Upper lobe of left lung (tissue), 6 donors: ENCODE results near the gene KLK1. TPM values are rescaled to one million over a fixed set of nuclear protein-coding genes. Genes with fewer than 3 reads are reported as not detected.

Experiments used
- ATAC-seq, 2 donors: fragments of 200-7000 bp; cut with Tn5 transposase; one replicate each; pipeline ENCODE4 v1.9.1; 2022; ENCODE audit warnings: mild to moderate bottlenecking in 2 of 2, moderate library complexity in 2 of 2; ENCODE audit not compliant: low FRiP score in 2 of 2
- DNase-seq, 2 donors: peaks; one replicate each; pipeline ENCODE4 v3.0.0-alpha.2; 2019 to 2020
- H3K27ac ChIP-seq, 4 donors: fragments of 200-600 bp; sonication (generic); one replicate each; pipeline ENCODE4 v1.5.1; 2016 to 2019
- H3K27me3 ChIP-seq, 4 donors: fragments of 200-600 bp; sonication (generic); one replicate each; pipeline ENCODE4 v1.5.1; 2017 to 2019
- H3K36me3 ChIP-seq, 4 donors: fragments of 200-600 bp; sonication (generic); one replicate each; pipeline ENCODE4 v1.5.1; 2016 to 2019
- H3K4me1 ChIP-seq, 4 donors: fragments of 200-600 bp; sonication (generic); one replicate each; pipeline ENCODE4 v1.5.1; 2018 to 2019
- H3K4me3 ChIP-seq, 4 donors: fragments of 200-600 bp; sonication (generic); one replicate each; pipeline ENCODE4 v1.5.1; 2017 to 2019; ENCODE audit warnings: mild to moderate bottlenecking in 2 of 4, moderate library complexity in 1 of 4
- H3K9me3 ChIP-seq, 4 donors: fragments of 200-600 bp; sonication (generic); one replicate each; pipeline ENCODE4 v1.5.1; 2018 to 2019
- CTCF ChIP-seq, 6 experiments: fragments of 450-650 bp in 4 of 6; fragments of 200-600 bp in 2 of 6; sonication (generic) in 2 of 6; IDR thresholded peaks; one replicate each; pipeline ENCODE4 v1.5.1; 2016 to 2019; ENCODE audit warnings: antibody characterized with exemption in 6 of 6
- EP300 ChIP-seq, 4 donors: sonication (generic); formaldehyde crosslinking; IDR thresholded peaks; one replicate each; pipeline ENCODE4 v1.5.1; 2017; ENCODE audit warnings: antibody characterized with exemption in 4 of 4, control low read depth in 2 of 4
- POLR2A ChIP-seq, 4 donors: fragments of 450-650 bp; IDR thresholded peaks; one replicate each; pipeline ENCODE4 v1.5.1; 2016 to 2017; ENCODE audit warnings: antibody characterized with exemption in 4 of 4, mild to moderate bottlenecking in 2 of 4
- POLR2AphosphoS5 ChIP-seq, 2 donors: sonication (generic); formaldehyde crosslinking; IDR thresholded peaks; one replicate each; pipeline ENCODE4 v1.5.1; 2017; ENCODE audit warnings: antibody characterized with exemption in 2 of 2
- WGBS, 2 donors: methylation state at CpG; one replicate each; pipeline ENCODE4 v1.1.5; 2017 to 2018; 5-methylcytosine and 5-hydroxymethylcytosine counted together
- total RNA-seq, 6 donors: library from RNA; depleted of rRNA in 4 of 6; stranded (reverse); fragments of >200 nt in 4 of 6; gene quantifications; one replicate each; pipeline versions ENCODE4 v1.1.0 to v1.2.1, GENCODE V29; 2016 to 2021
- donor health status: DM: no; HTN: no; CAD: no; lungs with moderate emphysema.
- donor health status: DM: no; HTN: yes; CAD: no; lungs with severe emphysema.

Gene KLK1
- total RNA-seq, 6 donors from 2014 or later: 1.3 to 3.3 (median 2.0) TPM; not detected in 3

GRCh38 chr19:50798659-50799546 is 24.7 kb downstream of the KLK1 start:
- 83 to 89% methylated on average over 13 to 14 of the region's 21 CpGs for WGBS, 2 donors
- TF ChIP-seq POLR2AphosphoS5 (IDR thresholded peaks at IDR 0.05): no peak
- TF ChIP-seq CTCF (IDR thresholded peaks at IDR 0.05): no peak
- no peak for TF ChIP-seq EP300 (IDR thresholded peaks at IDR 0.05)
- TF ChIP-seq POLR2A (IDR thresholded peaks at IDR 0.05): no peak
- no peak overlapping the region for H3K4me3 ChIP-seq
- H3K27me3 ChIP-seq: no peaks in the 10 kb centered on the region
- H3K27ac ChIP-seq: no peak overlapping the region
- ATAC-seq: no peak
- no peaks in the 10 kb centered on the region for H3K9me3 ChIP-seq
- DNase-seq: no peak
- H3K4me1 ChIP-seq: peaks cover 13 to 15% (median 14%) of the 10 kb centered on the region in 4 donors
- H3K36me3 ChIP-seq: peaks cover 13 to 51% (median 33%) of the 10 kb centered on the region in 4 donors

- H3K27me3 ChIP-seq: no peaks in the 10 kb centered on the region
- peaks cover 13 to 51% (median 33%) of the 10 kb centered on the region in 4 donors for H3K36me3 ChIP-seq
- no peaks in the 10 kb centered on the region for H3K9me3 ChIP-seq
- peaks cover 4 to 7% (median 5%) of the 10 kb centered on the region in 4 donors for H3K4me1 ChIP-seq
- H3K27ac ChIP-seq: no peak overlapping the region
- peak in 1 of 2 donors; percentile 75 for DNase-seq
- no peak for TF ChIP-seq EP300 (IDR thresholded peaks at IDR 0.05)
- TF ChIP-seq CTCF (IDR thresholded peaks at IDR 0.05): no peak
- TF ChIP-seq POLR2A (IDR thresholded peaks at IDR 0.05): no peak
- TF ChIP-seq POLR2AphosphoS5 (IDR thresholded peaks at IDR 0.05): no peak
- no peak overlapping the region for H3K4me3 ChIP-seq
- 85 to 95% methylated on average over 6 to 11 of the region's 18 CpGs for WGBS, 2 donors
- no peak for ATAC-seq
Observed at GRCh38 chr19:50797781-50798658, 25.6 kb downstream of the KLK1 start.

GRCh38 chr19:50797429-50797780 is 26.2 kb downstream of the KLK1 start:
- Histone ChIP-seq H3K36me3 (peaks cover 13 to 51% (median 33%) of the 10 kb centered on the region in 4 donors), H3K27ac (no peak overlapping the region), H3K9me3 (no peaks in the 10 kb centered on the region), H3K4me1 (peaks cover 0 to under 1% (median 0%) of the 10 kb centered on the region in 4 donors), H3K4me3 (no peak overlapping the region), H3K27me3 (no peaks in the 10 kb centered on the region)
- WGBS, 2 donors: 80 to 92% methylated on average over 7 of the region's 7 CpGs
- ATAC-seq (no peak), DNase-seq (no peak)
- TF ChIP-seq EP300 (IDR thresholded peaks at IDR 0.05) (no peak), POLR2A (IDR thresholded peaks at IDR 0.05) (no peak), POLR2AphosphoS5 (IDR thresholded peaks at IDR 0.05) (no peak), CTCF (IDR thresholded peaks at IDR 0.05) (no peak)

- Histone ChIP-seq H3K27me3 (no peaks in the 10 kb centered on the region), H3K9me3 (no peaks in the 10 kb centered on the region), H3K27ac (no peak overlapping the region), H3K4me3 (no peak overlapping the region), H3K36me3 (peaks cover 13 to 48% (median 30%) of the 10 kb centered on the region in 4 donors), H3K4me1 (no peaks in the 10 kb centered on the region)
- DNase-seq (no peak), ATAC-seq (no peak)
- WGBS, 2 donors: 91 to 95% methylated on average over 5 to 8 of the region's 8 CpGs
- TF ChIP-seq POLR2A (IDR thresholded peaks at IDR 0.05) (no peak), EP300 (IDR thresholded peaks at IDR 0.05) (no peak), CTCF (IDR thresholded peaks at IDR 0.05) (no peak), POLR2AphosphoS5 (IDR thresholded peaks at IDR 0.05) (no peak)
Observed at GRCh38 chr19:50796634-50797428, 26.8 kb downstream of the KLK1 start.
